Kidney tubule cell (primary cell): ENCODE data around the gene SIGLEC9.

Experiments
- DNase-seq: peaks from one replicate; pipeline ENCODE4 v3.0.0-alpha.2; 2018; ENCODE audit warnings: low spot score

SIGLEC9 gene

DNA sequence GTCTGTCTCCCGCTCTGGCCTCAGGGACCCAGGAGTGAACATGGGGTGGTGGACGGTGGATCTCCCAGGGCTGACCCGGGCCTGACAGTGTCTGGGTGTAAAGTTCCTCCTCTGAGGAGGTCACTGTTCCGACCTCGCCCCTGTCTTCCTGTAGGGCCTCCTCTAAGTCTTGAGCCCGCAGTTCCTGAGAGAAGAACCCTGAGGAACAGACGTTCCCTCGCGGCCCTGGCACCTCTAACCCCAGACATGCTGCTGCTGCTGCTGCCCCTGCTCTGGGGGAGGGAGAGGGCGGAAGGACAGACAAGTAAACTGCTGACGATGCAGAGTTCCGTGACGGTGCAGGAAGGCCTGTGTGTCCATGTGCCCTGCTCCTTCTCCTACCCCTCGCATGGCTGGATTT is at the start of gene SIGLEC9:
Gene SIGLEC9 (plus strand): TSS at position 178 of the 400 bp plus-strand sequence. CDS start 69 bp downstream, at position 247.
- no peak for DNase-seq

DNA sequence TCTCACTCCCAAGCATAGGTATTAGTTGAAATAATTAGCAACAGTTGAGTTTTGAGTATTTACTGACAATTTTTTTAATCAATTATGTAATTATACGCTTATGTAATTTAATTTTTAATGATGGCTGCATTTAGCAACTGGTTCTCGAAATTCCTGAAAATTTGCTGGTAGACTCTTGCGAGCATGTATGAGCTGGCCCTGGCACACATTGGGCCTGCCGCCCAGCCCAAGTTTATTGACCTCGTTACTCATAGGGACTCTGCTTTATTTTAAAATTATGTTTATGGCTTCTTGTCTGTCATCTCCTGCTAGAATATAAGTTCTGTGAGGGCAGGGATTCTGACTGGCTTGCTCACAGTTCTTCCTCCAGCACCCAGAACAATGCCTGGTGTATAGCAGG is 48.7 kb upstream of the SIGLEC9 start:
- no peak for DNase-seq

DNA sequence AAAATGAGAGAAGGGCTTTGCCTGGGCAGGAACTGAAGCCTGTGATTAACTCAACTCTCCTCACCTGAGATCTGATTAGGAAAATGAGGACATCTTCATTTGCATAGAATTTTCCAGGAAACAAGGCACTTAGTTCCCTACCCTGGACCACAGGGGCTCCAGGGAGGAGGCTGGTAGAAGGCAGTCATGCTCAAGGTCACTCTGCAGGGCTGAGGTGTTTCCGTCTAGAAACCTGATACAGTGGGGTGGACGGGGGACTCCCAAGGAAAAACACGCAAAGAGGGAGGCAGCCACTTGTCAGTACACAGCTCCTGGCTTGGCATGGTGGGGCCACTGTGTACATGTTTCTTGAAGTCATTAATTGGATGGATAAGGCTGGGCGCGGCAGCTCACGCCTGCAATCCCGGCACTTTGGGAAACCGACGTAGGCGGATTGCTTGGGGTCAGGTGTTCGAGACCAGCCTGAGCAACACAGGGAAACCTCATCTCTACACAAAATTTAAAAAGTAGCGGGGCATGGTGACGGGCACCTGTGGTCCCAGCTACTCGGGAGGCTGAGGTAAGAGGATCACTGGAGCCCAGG is 48.0 kb upstream of the SIGLEC9 start:
- no peak for DNase-seq

DNA sequence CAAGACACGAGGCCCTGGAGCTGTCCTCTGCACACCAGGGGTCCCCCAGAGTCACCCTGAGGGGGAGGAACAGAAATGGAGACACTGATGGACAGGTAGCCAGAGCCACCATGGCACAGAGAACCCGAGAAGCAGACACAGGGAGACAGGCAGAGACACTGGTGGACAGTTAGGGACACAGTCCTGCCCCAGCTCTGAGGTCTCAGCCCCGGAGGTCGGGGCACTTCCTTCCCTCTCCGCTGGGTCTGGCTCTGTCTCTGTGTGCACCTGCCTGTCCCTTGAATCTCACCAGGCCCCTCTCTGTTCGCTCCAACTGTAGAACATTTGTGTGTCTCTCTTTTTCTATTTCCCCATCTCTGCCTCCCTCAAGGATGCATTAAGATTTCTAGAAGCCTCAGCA is 46.6 kb upstream of the SIGLEC9 start:
- no peak for DNase-seq

DNA sequence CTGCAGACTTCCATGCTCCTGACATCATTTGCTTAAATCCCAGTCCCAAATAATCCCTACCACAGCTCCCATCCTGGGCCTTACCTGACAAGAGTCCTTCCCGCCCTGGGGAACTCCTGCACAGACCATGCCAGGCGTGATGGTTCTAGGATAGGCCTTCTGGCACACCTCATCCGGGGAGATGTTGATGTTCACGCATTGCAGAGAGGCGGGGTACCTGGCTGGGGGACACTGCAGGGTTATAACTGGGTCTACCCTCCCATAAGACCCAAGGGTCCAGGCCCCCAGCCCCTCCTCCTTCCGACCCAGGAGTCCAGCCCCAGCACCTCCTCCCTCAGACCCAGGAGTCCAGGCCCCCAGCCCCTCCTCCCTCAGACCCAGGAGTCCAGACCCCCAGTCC is 46.0 kb upstream of the SIGLEC9 start:
- DNase-seq = no peak

DNA sequence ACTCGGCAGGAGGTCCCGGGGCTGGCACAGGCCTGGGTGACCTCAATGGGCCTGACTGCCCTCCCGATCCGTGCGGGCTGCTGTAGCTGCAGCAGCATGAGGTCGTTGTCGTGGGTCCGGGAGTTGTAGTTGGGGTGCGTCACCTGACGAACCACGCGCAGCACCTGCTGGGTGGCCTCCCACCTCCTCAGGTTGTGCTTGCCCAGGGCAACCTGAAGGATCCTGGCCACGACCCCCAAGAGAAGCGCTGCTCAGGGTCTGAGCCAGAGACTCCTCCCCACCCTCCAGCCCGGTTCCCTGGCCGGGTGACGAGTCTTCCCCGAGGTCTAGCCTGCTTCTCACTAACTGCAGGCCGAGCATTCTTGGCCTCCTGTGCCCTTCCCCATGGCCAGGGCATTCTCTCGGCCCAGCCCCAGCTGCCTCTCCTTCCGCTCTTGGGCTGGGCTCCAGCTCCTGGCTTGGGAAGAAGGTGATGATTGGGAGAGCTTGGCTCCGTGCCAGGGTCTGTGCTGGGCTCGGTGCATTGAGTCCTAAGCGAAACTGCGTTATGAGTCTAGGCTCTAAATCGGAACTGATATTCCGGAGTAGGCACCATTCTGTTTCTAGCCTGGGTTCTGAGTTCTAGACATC is 45.1 kb upstream of the SIGLEC9 start:
- no peak for DNase-seq

DNA sequence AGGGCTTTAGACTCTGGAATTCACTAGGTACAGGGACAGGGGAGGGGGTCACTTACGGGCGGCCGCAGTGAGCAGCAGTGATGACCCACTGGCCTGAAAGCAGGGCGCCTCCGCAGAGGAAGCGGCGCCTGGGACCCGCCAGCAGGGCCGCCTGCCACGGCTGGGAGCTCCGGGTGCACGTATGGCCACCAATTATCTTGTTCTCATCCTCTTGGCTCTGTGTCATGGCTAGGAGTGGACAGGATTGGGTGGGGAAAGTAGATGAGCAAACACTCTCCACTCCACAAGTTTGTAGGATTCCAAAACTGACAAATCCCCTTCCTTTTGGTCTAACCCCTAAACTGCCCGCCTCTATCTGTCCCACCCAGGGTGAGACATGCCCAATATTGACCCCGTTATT is 43.2 kb upstream of the SIGLEC9 start:
- no peak for DNase-seq

DNA sequence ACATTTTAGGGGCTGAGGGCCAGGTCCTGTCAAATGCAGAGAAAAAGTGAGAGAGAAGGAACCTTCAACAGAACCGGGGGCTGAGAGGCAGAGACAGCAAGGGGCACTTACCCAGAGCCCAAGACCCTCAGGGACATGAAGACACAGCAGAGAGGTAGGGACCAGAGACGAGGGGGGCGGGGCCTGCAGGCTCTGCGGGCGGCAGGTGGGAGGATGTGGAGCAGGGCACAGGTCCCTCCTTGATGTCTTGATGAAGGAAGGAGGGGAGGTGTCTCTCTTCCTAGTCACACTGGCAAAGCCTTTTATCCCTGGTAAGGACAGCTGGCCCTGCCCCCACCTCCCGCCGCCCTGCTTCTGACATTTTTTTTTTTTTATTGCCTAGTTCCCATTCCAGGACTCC is 42.1 kb upstream of the SIGLEC9 start, which contains the start of gene KLK14:
Gene KLK14 (minus strand): TSS at position 277 of the 400 bp plus-strand sequence. CDS start 273 bp downstream, at position 4.
- DNase-seq = no peak

DNA sequence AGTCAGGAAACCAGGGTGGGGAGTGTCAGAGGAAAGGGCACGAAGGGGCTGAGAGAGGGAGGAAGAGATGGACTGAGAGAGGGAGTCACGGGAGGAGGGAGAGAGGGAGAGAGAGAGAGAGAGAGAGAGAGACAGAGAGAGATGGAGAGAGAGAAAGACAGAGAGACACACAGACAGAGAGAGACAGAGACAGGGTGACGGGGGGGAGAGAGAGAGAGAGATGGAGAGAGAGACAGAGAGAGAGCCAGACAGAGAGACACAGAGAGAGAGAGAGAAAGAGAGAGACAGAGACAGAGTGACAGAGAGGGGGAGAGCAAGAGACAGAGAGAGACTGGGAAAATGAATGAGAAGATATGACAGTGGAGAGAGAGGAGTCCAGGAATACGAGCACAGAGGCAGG is 41.5 kb upstream of the SIGLEC9 start:
- no peak for DNase-seq

DNA sequence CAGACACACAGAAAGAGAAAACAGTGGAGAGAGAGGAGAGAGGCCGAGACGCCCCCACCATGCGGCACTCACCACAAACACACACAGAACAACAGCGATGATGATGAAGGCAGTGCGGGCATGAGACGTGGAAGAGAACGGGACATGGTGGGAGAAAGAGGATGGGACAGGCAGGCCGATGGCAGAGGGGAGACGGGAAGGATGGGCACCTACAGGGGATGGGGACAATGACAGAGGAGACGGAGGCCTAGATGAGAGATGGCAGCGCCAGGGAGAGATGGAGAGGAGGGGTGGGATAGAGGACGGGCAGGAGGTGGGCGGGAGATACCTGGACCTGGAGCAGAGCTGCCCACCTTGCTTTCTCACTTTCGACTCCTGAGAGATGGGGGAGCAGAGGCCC is 40.9 kb upstream of the SIGLEC9 start:
- DNase-seq = no peak

DNA sequence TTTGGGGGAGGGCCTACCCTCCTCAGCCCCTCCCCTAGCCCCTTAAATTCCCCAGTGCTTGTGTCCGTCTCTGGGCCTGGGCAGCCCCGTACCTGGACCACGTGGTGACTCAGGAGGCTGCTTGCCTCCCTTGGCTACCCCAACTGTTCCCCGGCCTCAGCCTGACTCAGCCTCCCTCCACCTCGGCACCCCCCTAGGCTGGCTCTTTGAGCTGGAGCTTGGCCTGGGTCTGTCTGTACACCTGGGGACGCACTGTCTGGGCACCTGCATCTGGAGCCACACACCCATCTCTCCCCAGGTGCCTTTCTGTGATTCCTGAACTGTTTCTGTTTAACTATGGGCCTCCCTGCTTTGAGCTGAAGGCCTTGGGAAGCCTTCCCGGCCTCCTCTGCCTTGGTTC is 40.2 kb upstream of the SIGLEC9 start:
- DNase-seq = no peak

DNA sequence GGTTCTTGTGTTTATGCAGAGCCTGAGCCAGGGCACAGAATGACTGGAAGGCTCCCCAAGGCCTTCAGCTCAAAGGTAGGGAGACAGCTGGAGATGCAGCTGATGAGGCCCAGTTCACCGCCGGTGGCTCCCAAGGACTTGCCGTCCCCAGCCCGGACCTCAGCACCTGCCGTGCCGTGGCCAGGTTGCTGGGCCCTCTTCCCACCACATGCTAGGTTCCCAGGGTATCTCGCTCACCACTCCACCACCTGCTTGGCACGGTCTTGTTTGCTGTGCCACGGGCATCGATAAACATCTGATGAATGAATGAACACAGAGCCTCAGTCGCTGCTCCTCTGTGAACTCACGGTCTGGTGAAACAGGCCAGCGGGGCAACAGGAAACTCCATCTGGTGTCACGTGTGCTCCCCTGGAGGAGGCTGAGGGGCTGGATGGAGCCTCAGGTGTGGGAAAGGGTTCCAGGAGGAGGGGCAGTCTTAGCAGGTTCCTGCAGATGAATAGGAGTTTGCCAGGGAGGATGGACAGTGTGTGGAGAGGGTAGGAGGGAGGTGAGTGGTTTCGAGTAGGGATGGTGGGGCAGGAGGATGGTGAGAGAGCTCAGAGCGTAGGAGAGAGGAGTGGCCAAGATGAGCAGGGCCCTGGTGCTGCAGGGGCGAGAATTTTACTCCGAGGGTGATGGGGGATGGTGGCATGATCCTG is 38.4 kb upstream of the SIGLEC9 start:
- DNase-seq = no peak

DNA sequence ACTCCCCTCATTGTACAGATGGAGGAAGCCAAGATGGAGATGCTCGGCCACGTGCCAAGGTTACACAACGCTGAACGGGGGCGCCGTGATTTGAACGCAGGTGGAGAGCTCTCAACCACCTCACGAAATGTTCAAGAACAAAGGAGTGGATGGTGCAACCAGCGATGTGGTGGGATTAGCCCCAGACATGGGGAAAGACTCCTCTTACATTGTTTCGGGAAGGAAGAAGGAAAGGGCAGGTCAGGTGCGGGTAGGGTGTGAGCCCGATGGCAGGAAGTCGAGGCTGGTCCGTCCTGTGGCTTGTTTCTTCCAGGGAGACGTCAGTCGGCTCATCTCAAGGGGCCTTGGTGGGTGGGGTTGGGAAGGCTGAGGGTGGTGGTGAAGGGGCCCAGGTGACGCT is 34.9 kb upstream of the SIGLEC9 start:
- DNase-seq = no peak

DNA sequence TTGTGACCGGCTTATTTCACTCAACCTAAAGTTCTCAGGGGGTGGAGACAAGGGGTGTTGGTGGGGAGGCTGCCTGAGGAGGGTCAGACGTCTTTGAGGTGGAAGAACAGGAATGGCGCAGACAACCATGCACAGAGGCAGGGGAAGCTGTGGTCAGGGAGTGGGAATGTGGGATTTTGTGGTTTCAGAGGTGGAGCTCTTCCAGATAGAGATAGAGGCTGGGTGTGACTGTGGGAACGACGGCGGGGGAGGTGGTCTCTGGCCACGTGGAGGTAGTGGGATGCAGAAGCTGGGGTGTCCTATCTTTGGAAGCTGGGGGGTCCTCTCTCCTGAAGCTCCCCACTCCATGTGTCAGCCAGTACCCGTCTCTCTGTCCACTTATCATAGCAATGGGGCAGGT is 34.2 kb upstream of the SIGLEC9 start:
- no peak for DNase-seq

DNA sequence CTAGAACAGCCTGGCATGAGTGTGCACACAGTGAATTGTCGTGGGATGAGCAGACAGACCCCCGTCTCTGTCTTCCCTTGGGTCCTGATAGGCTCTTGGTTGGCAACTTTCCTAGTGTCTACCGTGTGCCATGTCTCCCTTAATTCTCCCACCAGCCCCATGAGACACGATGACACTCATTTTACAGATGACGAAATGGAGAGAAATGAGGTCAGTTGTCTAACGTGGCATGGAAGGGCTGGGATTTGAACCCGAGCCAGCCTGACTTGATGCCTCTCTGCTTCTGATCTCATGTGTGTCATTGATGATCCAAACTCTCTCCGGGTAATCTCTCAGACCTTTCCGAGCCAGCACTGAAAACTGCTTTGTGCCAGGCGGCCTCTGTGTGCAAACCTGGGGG is 33.6 kb upstream of the SIGLEC9 start:
- DNase-seq = no peak

DNA sequence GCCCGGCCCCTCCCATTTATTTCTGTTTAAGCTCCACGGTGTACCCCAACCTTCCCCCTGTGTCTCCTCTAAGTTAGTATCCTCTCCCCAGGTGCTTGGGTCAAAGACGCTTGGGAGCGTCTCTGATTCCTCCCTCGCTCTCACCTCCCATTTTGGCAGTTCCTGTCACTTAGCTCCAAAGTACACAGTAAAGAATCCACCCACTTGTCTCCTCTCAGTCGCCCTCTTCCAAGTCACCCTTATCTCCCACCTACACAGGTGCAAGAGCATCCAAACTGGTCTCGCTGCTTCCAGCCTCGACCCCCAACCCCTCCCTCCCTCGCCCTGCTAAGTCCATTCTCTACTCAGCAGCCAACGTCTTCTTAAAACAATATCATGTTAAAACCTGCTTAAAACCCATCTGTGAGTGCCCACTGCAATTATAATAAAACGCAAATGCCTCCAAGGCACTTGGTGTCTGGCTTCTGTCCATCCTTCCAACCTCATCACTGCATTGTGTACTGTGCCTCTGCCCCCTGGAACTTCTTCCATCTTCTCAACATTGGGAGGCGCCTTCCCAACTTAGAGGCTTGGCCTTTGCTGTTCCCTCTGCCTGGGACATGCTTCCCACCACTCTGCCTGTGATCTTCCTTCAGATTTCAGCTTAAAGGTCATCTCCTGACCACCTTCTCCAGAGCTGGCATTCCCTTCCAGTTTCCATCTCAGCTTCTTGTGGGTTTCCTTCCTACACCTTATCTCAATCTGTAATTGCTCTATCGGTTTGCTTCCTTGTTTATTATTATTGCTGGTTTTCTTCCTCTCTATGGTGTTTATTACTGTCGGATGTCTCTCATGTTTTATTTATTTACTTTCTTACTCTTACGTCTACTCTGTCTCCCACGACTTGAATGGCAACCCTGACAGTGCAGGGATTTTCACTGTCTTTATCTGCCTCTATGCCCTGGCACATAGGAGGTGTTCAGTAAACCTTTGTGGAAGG is 32.5 kb upstream of the SIGLEC9 start:
- no peak for DNase-seq

DNA sequence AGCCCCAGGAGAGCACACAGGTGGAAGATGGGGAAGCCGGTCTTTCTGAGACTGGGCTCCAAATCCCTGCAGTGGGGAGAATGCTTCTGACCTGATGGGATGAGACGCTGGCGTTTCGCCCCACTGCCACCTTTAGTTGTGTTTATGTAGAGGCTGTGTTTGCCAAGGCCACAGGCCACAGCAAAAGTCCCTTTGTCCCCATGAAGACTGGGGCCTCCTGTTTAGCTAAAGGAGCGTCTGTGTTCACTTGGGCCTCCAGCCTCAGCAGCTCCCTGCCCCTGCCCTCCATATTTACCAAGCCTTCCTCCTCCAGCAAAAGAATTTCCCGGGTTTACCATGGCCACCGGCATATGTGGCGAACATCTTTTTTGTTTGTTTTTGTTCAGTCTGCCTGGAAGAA is 31.6 kb upstream of the SIGLEC9 start:
- no peak for DNase-seq

DNA sequence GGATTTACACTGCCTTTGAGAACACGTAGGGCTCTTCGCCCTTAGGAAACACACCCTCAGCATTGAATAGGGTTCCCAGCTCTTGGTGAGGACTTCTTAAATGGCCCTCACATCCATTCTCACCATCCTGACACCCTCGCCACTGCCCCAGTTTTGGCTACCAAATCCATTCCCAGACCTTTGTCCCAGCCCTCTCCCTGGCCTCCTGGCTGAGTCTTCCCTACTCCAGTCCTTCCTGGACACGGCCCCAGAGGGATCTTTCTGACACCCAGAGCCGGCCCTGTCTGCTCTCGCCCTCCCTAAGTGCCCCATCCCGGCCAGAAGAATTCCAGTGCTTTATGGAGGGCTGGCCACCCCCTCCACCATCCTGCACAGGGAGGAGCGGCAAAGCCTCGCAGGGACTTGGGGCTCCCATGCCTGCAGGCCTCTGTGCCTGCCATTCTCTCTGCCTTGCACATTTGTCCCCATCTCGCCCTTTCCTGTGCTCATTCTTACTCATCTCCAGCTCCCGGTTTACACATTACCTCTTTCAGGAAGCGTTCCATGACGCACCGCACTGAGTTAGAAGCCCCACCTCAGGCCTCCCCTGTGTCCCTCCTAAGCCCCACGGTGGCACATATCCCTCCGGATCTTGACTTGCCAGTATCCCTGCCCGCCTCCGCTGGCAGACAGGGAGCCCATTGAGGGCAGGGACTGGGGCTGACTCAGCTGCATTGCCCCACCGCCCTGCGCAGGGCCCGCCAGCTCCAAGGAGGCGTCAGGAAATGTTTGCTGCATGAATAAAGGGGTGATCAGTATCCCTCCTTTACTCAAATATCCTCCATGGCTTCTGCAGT is 31.0 kb upstream of the SIGLEC9 start:
- DNase-seq = peak; percentile 26

DNA sequence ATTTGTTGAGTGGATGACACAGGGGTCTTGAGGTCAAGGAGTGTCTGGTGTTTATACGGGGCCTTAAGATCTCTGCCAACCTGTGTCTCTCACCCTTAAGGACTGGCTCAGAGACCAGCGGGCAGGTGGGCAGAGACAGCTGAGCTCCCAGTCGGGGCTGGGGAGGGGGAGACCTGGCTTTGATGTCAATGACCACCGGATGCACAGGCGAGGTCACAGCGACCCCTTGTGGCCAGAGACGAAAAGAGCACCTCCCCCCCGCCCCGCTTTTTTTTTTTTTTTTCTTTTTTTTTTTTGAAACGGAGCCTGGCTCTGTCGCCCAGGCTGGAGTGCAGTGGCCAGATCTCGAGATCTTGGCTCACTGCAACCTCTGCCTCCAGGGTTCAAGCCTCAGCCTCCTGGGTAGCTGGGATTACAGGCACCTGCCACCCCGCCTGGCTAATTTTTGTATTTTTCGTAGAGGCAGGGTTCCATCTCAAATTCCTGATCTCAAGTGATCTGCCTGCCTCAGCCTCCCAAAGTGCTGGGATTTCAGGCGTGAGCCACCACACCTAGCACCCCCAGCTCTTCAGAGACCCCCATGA is 29.9 kb upstream of the SIGLEC9 start:
- DNase-seq = peak; percentile 20

DNA sequence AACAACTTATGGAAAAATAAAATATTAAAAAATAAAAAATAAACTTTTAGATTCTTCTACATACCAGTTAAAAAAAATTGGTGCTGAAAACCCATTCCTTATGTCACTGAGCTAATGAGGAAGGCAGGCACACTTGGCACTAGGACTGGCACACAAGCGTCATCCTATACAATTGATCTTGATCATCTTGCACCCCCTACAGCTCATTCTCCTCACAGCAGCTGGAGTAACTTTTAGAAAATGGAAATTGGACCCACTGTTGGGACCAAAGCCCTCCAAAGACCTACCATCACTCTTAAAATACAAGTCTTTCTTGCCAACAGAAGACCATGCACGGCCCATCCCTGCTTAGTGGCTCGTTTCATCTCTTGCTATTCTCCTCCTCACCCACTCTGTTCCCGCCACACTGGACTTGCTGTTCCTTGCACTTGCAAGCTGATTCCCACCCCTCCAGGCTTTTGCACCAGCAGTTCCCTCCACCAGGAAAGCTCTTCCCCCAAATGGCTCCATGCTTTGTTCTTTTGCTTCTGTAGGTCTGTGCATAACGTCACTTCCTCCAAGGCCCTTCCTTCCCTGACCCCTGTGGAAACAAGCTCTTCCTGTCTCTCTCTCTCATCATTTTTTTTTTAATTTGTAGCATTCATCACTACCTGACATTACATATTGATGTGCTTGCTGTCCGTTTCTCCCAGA is 28.1 kb upstream of the SIGLEC9 start:
- DNase-seq = no peak
